Neural cell (in vitro differentiated cells): Measurements from ENCODE around the gene RBM8A. TPM values are rescaled to one million over a fixed set of nuclear protein-coding genes. Genes with fewer than 3 reads are reported as not detected.
A peak's percentile ranks its signal among the peaks of the same experiment; 100 is the strongest.

ENCODE experiments used
- H2AFZ ChIP-seq: fragments of 200-600, 300-800 bp; sonication (generic), shearing (Covaris generic); 2 replicates; pipeline ENCODE4 v1.6.0; 2014; ENCODE audit warnings: low read depth, mild to moderate bottlenecking, antibody characterized with exemption, low read length, moderate library complexity
- H3F3A ChIP-seq: fragments of 200-600 bp; shearing (Covaris generic); 2 replicates; pipeline ENCODE4 v1.6.1; 2016; ENCODE audit warnings: mild to moderate bottlenecking, moderate library complexity, mixed read lengths, antibody characterized with exemption, low read length; ENCODE audit not compliant: insufficient read depth, poor library complexity, severe bottlenecking
- H3K27ac ChIP-seq: fragments of 200-600, 300-800 bp; sonication (generic), shearing (Covaris generic); 2 replicates; pipeline ENCODE4 v1.5.1; 2014; ENCODE audit warnings: mild to moderate bottlenecking, low read length, moderate library complexity
- H3K27me3 ChIP-seq: fragments of 300-800, 200-600 bp; sonication (generic), shearing (Covaris generic); 2 replicates; pipeline ENCODE4 v1.6.0; 2014; ENCODE audit warnings: mild to moderate bottlenecking, low read depth, low read length, moderate library complexity; ENCODE audit not compliant: insufficient read depth
- H3K36me3 ChIP-seq: fragments of 300-800, 200-600 bp; sonication (generic), shearing (Covaris generic); 2 replicates; pipeline ENCODE4 v1.5.1; 2014; ENCODE audit warnings: mild to moderate bottlenecking, antibody characterized with exemption, low read length, moderate library complexity; ENCODE audit not compliant: insufficient read depth
- H3K4me2 ChIP-seq: fragments of 300-800, 200-600 bp; sonication (generic), shearing (Covaris generic); 2 replicates; pipeline ENCODE4 v1.6.0; 2014; ENCODE audit warnings: mild to moderate bottlenecking, low read length
- H3K4me3 ChIP-seq: fragments of 300-800, 200-600 bp; sonication (generic), shearing (Covaris generic); 2 replicates; pipeline ENCODE4 v1.5.1; 2014; ENCODE audit warnings: mild to moderate bottlenecking, low read length, moderate library complexity
- H3K79me2 ChIP-seq: fragments of 200-600 bp; shearing (Covaris generic); replicated peaks from 2 replicates; pipeline ENCODE4 v1.6.0; 2014; ENCODE audit warnings: mild to moderate bottlenecking, low read length, moderate library complexity; ENCODE audit not compliant: insufficient read depth
- H3K9ac ChIP-seq: fragments of 300-800, 200-600 bp; sonication (generic), shearing (Covaris generic); 2 replicates; pipeline ENCODE4 v1.6.1; 2016; ENCODE audit warnings: mild to moderate bottlenecking, low read length, mixed read lengths
- H3K9me2 ChIP-seq: fragments of 200-600 bp; shearing (Covaris generic); 2 replicates; pipeline ENCODE4 v1.6.1; 2016; ENCODE audit warnings: mild to moderate bottlenecking, low read length, mixed read lengths; ENCODE audit not compliant: insufficient read depth
- H3K9me3 ChIP-seq: fragments of 200-600, 300-800 bp; sonication (generic), shearing (Covaris generic); 2 replicates; pipeline ENCODE4 v1.6.1; 2016; ENCODE audit warnings: mild to moderate bottlenecking, mixed run types, low read length, moderate library complexity, mixed read lengths
- H4K20me1 ChIP-seq: fragments of 200-600 bp; shearing (Covaris generic); 2 replicates; pipeline ENCODE4 v1.6.1; 2016; ENCODE audit warnings: mild to moderate bottlenecking, mixed run types; ENCODE audit not compliant: insufficient read depth
- CTCF ChIP-seq: fragments of 450-650 bp; IDR thresholded peaks from 2 replicates; pipeline ENCODE4 v1.5.1; 2014; ENCODE audit warnings: antibody characterized with exemption, mild to moderate bottlenecking, moderate library complexity; ENCODE audit not compliant: poor library complexity, severe bottlenecking
- EP300 ChIP-seq: fragments of 450-650 bp; conservative IDR thresholded peaks from 2 replicates; pipeline ENCODE4 v1.6.1; 2014; ENCODE audit warnings: antibody characterized with exemption, mild to moderate bottlenecking, moderate library complexity; ENCODE audit not compliant: poor library complexity, severe bottlenecking
- EZH2 ChIP-seq: fragments of 200-600, 300-800 bp; shearing (Covaris generic), sonication (generic); IDR thresholded peaks from 2 replicates; pipeline ENCODE4 v1.6.1; 2014; ENCODE audit warnings: antibody characterized with exemption, low read length, borderline replicate concordance, mild to moderate bottlenecking; ENCODE audit not compliant: insufficient read depth, poor library complexity, severe bottlenecking
- MXI1 ChIP-seq: fragments of 450-650 bp; conservative IDR thresholded peaks from 2 replicates; pipeline ENCODE4 v1.6.1; 2014; ENCODE audit warnings: antibody characterized with exemption, mild to moderate bottlenecking; ENCODE audit not compliant: poor library complexity, severe bottlenecking
- POLR2AphosphoS5 ChIP-seq: IDR thresholded peaks from 2 replicates; pipeline ENCODE4 v1.6.1; 2012
- RAD21 ChIP-seq: fragments of 450-650 bp; conservative IDR thresholded peaks from 2 replicates; pipeline ENCODE4 v1.6.1; 2014; ENCODE audit warnings: antibody characterized with exemption, mild to moderate bottlenecking, moderate library complexity
- REST ChIP-seq: IDR thresholded peaks from 2 replicates; pipeline ENCODE4 v1.6.1; 2012; ENCODE audit warnings: borderline replicate concordance
- SMC3 ChIP-seq: fragments of 450-650 bp; conservative IDR thresholded peaks from 2 replicates; pipeline ENCODE4 v1.6.1; 2014; ENCODE audit warnings: antibody characterized with exemption, mild to moderate bottlenecking, moderate library complexity; ENCODE audit not compliant: poor library complexity
- TAF1 ChIP-seq: IDR thresholded peaks from 2 replicates; pipeline ENCODE4 v1.6.1; 2012; ENCODE audit warnings: low read depth
- polyA plus RNA-seq: library from polyadenylated mRNA; depleted of rRNA; stranded (reverse); fragments of >200 nt; gene quantifications from 2 replicates; pipeline ENCODE4 v1.2.3, GENCODE V29; 2014

RBM8A gene
- polyA plus RNA-seq, 1 donor from 2014 or later = 366 TPM

- peak overlapping the region; percentile 77 for H3K4me3 ChIP-seq
- no peaks in the 10 kb centered on the region for H3K9me3 ChIP-seq
- H3F3A ChIP-seq = no peaks in the 10 kb centered on the region
- H3K36me3 ChIP-seq = no peaks in the 10 kb centered on the region
- H3K27me3 ChIP-seq = no peaks in the 10 kb centered on the region
- H2AFZ ChIP-seq = no peak overlapping the region
- TF ChIP-seq REST = no peak
- no peak for TF ChIP-seq CTCF
- TF ChIP-seq MXI1 = no peak
- no peak for TF ChIP-seq SMC3
- no peak for TF ChIP-seq EP300
- TF ChIP-seq POLR2AphosphoS5 = no peak
- TF ChIP-seq RAD21 = no peak
- TF ChIP-seq TAF1 = no peak
- no peak for TF ChIP-seq EZH2
- H3K79me2 ChIP-seq = peaks cover 45% of the 10 kb centered on the region
- H3K9me2 ChIP-seq = no peaks in the 10 kb centered on the region
- H3K27ac ChIP-seq = no peak overlapping the region
- no peaks in the 10 kb centered on the region for H4K20me1 ChIP-seq
- no peak overlapping the region for H3K4me2 ChIP-seq
- no peak overlapping the region for H3K9ac ChIP-seq
These were observed 26.6 kb upstream of the RBM8A start for GRCh38 chr1:145953861-145954260.

GRCh38 chr1:145952903-145953302 is 25.6 kb upstream of the RBM8A start:
- Histone ChIP-seq H3K4me2 (no peak overlapping the region), H3K9me3 (no peaks in the 10 kb centered on the region), H3K9ac (no peak overlapping the region), H3K9me2 (no peaks in the 10 kb centered on the region), H3K79me2 (peaks cover 45% of the 10 kb centered on the region), H3K4me3 (no peak overlapping the region), H3K36me3 (no peaks in the 10 kb centered on the region), H2AFZ (no peak overlapping the region), H3K27me3 (no peaks in the 10 kb centered on the region), H3K27ac (no peak overlapping the region), H4K20me1 (no peaks in the 10 kb centered on the region), H3F3A (no peaks in the 10 kb centered on the region)
- TF ChIP-seq MXI1 = no peak
- TF ChIP-seq SMC3 = no peak
- TF ChIP-seq CTCF = no peak
- no peak for TF ChIP-seq POLR2AphosphoS5
- no peak for TF ChIP-seq RAD21
- TF ChIP-seq REST = no peak
- TF ChIP-seq EZH2 = no peak
- no peak for TF ChIP-seq TAF1
- TF ChIP-seq EP300 = no peak
